Umbilical cord (tissue), 2 donors: ENCODE data around the gene CHRM5. TPM values are rescaled to one million over a fixed set of nuclear protein-coding genes. Genes with fewer than 3 reads are reported as not detected.
"Not testable (repeated sequence)": the region's sequence is repeated elsewhere in the genome, so short reads cannot be mapped to it uniquely, and the experiment has no call there.

Experiments used
- DNase-seq: peaks from one replicate; pipeline ENCODE4 v3.0.0-alpha.2; 2015; ENCODE audit warnings: low spot score
- total RNA-seq: library from RNA; depleted of rRNA; stranded (reverse); fragments of >200 nt; gene quantifications from one replicate; pipeline ENCODE4 v1.2.3, GENCODE V29; 2014; ENCODE audit warnings: low replicate concordance; ENCODE audit not compliant: insufficient read depth

The CHRM5 gene
- total RNA-seq, 1 donor from 2014 or later, result 4.6 TPM

DNA sequence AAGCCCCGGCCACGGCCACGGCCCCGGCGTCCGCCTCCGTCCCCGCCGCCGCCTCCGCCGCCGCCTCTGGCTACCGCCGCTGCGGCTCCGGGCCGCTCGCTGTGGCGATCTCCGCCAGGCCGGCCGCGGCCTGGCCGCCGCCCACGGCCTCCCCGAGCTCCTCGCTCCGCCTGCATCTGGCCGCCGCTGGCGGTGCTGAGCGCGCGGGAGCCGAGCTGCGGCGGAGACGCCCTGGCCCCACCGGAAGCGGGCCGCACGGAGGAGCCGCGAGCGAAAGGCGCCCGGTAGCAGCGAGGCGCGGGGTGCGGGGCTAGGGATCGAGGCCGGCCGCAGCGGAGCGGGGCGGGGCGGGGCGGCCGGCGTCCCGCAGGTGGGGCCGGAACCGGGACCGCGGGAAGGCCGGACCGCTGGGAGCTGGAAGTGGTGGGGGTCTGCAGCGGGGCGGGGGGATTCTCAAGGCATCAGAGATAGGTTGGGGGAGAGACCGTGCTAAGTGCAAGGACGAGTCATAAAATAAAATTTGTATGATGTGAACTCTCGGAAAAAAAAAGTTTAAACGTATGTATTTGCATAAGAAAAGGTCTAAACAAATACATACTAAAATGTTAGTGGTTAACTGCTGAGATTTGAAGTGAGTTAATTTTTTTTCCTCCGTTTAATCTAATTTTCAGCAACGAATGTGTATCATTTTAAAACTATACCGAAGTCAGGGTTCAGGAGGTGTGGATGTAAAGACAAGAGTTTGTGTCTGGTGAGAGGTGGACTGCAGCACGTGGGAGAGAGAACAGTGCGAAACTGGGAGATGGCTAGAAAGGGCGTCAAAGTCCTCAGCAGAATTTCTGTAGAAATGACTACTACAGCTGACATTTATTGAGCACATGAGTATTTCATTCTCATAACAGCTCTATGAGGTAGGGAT lies 70.8 kb downstream of the CHRM5 start, which contains the start of gene AVEN:
TSS of gene AVEN (minus strand) at position 334 of the 919 bp plus-strand sequence. CDS start at position 176, 158 bp downstream.
- DNase-seq, result peak; percentile 56

- peak; percentile 10 for DNase-seq
These were observed 71.5 kb downstream of the CHRM5 start for GRCh38 chr15:34039790-34040113.

- DNase-seq, result peak; percentile 11
These were observed 75.1 kb downstream of the CHRM5 start for GRCh38 chr15:34043391-34043790.

DNA sequence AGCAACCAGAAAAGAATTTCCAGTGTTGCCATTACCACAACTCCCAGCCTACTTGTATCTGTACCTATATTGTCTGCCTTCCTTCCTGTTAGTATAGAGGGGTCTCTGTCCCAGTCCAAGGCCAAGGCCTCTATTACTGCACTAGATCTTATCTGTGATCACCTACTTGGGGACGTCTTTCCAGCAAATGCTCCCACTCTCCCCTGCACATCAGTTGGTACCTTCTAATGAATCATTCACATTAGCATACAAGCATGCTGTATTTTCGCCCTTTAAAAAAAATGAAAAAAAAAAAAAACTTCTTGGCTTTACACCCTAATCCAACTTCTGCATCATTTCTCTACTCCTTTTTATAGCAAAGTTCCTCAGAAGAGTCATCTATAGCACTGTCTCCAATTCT lies 75.5 kb downstream of the CHRM5 start:
- no peak for DNase-seq

GRCh38 chr15:34046471-34047145 lies 78.3 kb downstream of the CHRM5 start:
- DNase-seq, result no peak

- peak; percentile 56 for DNase-seq
These were observed 79.8 kb downstream of the CHRM5 start for GRCh38 chr15:34047893-34048775.

DNA sequence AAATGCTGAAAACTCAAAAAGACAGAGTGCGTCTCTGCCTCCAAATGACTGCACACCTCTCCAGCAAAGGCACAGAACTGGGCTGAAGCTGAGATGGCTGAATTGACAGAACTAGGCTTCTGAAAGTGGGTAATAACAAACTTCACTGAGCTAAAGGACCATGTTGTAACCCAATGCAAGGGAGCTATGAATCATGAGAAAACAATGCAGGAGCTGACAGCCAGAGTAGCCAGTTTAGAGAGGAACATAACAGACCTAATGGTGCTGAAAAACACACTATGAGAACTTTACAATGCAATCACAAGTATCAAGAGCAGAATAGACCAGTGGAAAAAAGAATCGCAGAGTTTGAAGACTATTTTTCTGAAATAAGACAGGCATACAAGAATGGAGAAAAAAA lies 80.8 kb downstream of the CHRM5 start:
- DNase-seq, result no peak

DNA sequence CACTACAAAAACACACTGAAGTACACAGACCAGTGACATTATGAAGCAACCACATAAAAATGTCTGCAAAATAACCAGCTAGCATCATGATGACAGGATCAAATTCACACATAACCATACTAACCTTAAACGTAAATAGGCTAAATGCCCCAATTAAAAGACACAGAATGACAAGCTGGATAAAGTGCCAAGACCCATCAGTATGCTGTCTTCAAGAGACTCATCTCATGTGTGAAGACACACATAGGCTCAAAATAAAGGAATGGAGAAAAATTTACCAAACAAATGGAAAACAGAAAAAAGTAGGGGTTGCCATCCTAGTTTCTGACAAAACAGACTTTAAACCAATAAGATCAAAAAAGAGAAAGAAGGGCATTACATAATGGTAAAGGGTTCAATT lies 82.1 kb downstream of the CHRM5 start:
- not testable (repeated sequence) for DNase-seq

- no peak for DNase-seq
These were observed 85.9 kb downstream of the CHRM5 start for GRCh38 chr15:34054081-34054707.

GRCh38 chr15:34055868-34056595 lies 87.7 kb downstream of the CHRM5 start:
- DNase-seq, result peak; percentile 85

- DNase-seq, result no peak
These were observed 88.6 kb downstream of the CHRM5 start for GRCh38 chr15:34056911-34057310.

DNA sequence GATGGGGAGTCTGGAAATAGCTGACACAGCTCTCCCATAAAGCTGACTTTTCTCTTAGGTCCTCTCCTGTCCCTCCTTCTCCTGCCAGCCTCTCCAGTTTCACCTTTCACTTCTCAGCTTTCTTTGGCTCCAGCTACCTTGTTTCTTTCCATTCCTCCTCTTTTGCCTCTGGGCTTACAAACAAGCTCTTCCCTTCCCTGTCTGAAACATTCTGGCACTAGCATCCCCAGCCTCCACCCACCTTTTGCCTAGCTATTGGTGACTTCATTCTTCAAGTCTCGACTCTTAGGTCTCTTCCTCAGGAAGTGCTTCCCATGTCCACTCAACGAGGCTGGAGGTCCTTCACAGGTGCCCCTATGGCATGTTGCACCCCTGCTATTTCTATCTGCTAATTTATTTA lies 91.2 kb downstream of the CHRM5 start:
- DNase-seq, result no peak

- DNase-seq, result no peak
These were observed 91.6 kb downstream of the CHRM5 start for GRCh38 chr15:34059946-34060345.

DNA sequence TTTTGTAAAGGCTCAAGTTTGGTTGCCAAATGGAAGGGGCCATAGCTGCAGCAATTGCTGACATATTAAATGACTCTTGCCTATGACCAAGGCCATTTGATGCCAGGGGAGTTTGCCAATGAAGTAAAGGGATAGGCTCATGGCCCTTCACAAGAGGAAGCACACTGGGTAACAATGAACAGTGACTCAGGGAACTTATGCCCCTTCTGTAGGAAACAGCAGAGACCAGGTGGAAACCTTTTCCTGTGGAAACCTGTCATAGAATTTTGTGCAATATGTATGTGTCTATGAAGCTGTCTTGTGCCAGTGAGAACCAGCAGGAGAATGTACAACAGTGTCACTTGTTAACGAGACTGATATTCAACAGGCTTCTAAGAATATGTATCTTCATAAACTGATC lies 96.1 kb downstream of the CHRM5 start:
- no peak for DNase-seq

DNA sequence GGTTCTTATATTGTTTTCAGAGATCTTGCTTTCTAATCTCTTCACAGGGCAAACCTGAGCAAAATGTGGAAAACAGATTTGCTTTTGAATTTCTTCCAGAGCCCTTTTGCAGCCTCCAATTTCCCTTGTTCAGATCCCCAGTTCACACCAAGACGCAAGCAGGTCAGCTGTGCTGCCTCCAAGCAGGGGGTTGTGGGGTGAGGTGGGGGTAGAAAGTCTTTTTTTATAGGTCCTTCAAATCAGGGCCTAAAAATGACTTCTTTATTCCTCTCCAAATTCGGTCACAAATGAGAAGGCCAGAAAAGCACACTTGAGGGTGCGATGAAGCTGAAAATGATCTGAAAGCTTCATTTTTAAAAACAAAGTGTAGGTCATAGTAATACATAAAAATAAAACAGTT lies 97.0 kb downstream of the CHRM5 start:
- DNase-seq, result no peak

DNA sequence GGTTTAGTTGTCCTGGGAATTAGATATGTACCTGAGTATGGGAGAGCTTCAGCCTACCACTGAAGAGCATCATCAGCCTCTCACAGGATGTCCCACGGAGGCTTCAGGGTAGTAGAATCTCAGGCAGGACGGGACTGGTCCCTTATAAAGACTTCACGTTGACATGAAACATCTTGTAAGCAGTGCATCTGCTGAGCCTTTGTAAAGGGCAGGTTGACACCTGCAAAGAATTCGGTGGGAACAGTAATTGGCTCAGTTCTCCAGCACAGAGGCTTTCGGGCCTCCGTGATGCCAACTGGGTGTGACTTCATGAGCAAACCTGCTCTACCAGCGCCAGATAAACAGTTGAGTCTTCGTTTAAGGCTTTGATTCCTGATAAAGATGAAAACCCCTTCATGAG lies 97.6 kb downstream of the CHRM5 start:
- DNase-seq, result no peak

DNA sequence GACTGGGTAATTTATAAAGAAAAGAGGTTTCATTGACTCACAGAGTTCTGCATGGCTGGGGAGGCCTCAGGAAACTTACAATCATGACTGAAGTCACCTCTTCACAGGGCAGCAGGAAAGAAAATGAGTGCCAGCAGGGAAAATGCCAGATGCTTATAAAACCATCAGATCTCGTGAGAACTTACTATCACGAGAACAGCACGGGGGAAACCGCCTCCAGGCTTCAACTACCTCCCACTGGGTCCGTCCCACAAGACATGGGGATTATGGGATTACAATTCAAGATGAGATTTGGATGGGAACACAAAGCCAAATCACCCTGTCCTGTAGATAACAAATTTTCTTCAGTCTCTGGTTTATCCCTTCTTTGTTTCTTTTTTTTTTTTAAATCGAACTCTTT lies 101.7 kb downstream of the CHRM5 start:
- no peak for DNase-seq

GRCh38 chr15:34076785-34077184 lies 108.5 kb downstream of the CHRM5 start:
- DNase-seq, result no peak

- no peak for DNase-seq
These were observed 110.6 kb downstream of the CHRM5 start for GRCh38 chr15:34078900-34079299.

DNA sequence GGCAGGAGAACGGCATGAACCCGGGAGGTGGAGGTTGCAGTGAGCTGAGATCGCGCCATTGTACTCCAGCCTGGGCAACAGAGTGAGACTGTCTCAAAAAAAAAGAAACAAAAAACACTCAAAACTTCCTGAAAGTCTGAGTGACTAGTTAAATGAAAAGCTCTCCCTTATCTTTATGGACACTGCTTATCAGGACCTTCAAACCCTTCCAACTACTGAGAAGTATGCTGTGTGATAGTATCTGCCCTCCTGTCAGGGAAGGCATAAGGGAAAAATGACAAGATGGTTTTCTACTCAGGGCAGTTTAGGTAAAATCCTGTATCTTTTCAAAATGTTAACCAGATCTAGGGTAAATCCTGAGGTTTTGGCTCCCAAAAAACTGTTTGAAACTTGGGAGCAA lies 111.6 kb downstream of the CHRM5 start:
- peak; percentile 13 for DNase-seq

- DNase-seq, result no peak
These were observed 115.8 kb downstream of the CHRM5 start for GRCh38 chr15:34084086-34084485.
